Liver (tissue), 9 donors: ENCODE results near the gene GCNA. TPM values are rescaled to one million over a fixed set of nuclear protein-coding genes. Genes with fewer than 3 reads are reported as not detected.
"Not testable (repeated sequence)": the region's sequence is repeated elsewhere in the genome, so short reads cannot be mapped to it uniquely, and the experiment has no call there.

Experiments used
- DNase-seq: peaks from one replicate; pipeline ENCODE4 v3.0.0-alpha.2; 2017; ENCODE audit warnings: low spot score
- H3K27ac ChIP-seq, 2 donors: one replicate each; pipeline ENCODE4 v1.7.0; 2013; ENCODE audit warnings: inconsistent platforms in 2 of 2, low read length in 2 of 2, control low read depth in 1 of 2, low read depth in 1 of 2, mild to moderate bottlenecking in 1 of 2
- H3K27me3 ChIP-seq, 4 donors: one replicate each; pipeline versions ENCODE4 v1.6.1 to v1.7.0; 2013; ENCODE audit warnings: low read length in 3 of 4, inconsistent platforms in 1 of 4, mild to moderate bottlenecking in 1 of 4, moderate library complexity in 1 of 4; ENCODE audit not compliant: control insufficient read depth in 4 of 4, insufficient read depth in 4 of 4
- H3K36me3 ChIP-seq, 4 donors: one replicate each; pipeline versions ENCODE4 v1.6.1 to v1.7.0; 2013; ENCODE audit warnings: low read length in 3 of 4, mild to moderate bottlenecking in 3 of 4, low read depth in 1 of 4, moderate library complexity in 1 of 4; ENCODE audit not compliant: control insufficient read depth in 4 of 4, insufficient read depth in 3 of 4
- H3K4me1 ChIP-seq, 4 donors: one replicate each; pipeline versions ENCODE4 v1.6.1 to v1.7.0; 2013; ENCODE audit warnings: low read length in 3 of 4, mild to moderate bottlenecking in 3 of 4, moderate library complexity in 1 of 4; ENCODE audit not compliant: control insufficient read depth in 4 of 4, insufficient read depth in 4 of 4
- H3K4me3 ChIP-seq, 3 donors: one replicate each; pipeline versions ENCODE4 v1.6.1 to v1.7.0; 2013; ENCODE audit warnings: low read length in 3 of 3, control low read depth in 1 of 3, low read depth in 1 of 3, mild to moderate bottlenecking in 1 of 3
- H3K9ac ChIP-seq, 2 donors: one replicate each; pipeline ENCODE4 v1.7.0; 2013; ENCODE audit warnings: low read length in 2 of 2, mild to moderate bottlenecking in 2 of 2, moderate library complexity in 2 of 2, control low read depth in 1 of 2, low read depth in 1 of 2
- H3K9me3 ChIP-seq, 4 donors: one replicate each; pipeline versions ENCODE4 v1.6.1 to v1.7.0; 2013; ENCODE audit warnings: low read length in 3 of 4; ENCODE audit not compliant: control insufficient read depth in 4 of 4
- EGR1 ChIP-seq, 2 donors: IDR thresholded peaks; 2 replicates each; pipeline ENCODE4 v1.6.1; 2016 to 2018; ENCODE audit warnings: antibody characterized with exemption in 2 of 2, low read depth in 2 of 2
- FOXA1 ChIP-seq: IDR thresholded peaks from 2 replicates; pipeline ENCODE4 v1.6.1; 2016; ENCODE audit warnings: antibody characterized with exemption
- FOXA2 ChIP-seq: IDR thresholded peaks from 2 replicates; pipeline ENCODE4 v1.6.1; 2016; ENCODE audit warnings: antibody characterized with exemption
- GABPA ChIP-seq, 2 donors: IDR thresholded peaks in 1 of 2; conservative IDR thresholded peaks in 1 of 2; 2 replicates each; pipeline ENCODE4 v1.6.1; 2016; ENCODE audit warnings: antibody characterized with exemption in 2 of 2, mild to moderate bottlenecking in 1 of 2, moderate library complexity in 1 of 2
- HNF4A ChIP-seq, 2 donors: conservative IDR thresholded peaks; 2 replicates each; pipeline ENCODE4 v1.6.1; 2016; ENCODE audit warnings: antibody characterized with exemption in 2 of 2, mild to moderate bottlenecking in 2 of 2
- HNF4G ChIP-seq: IDR thresholded peaks from 2 replicates; pipeline ENCODE4 v1.6.1; 2016; ENCODE audit warnings: antibody characterized with exemption
- NR2F2 ChIP-seq: IDR thresholded peaks from 2 replicates; pipeline ENCODE4 v1.6.1; 2016; ENCODE audit warnings: antibody characterized with exemption
- RAD21 ChIP-seq, 2 donors: IDR thresholded peaks; 2 replicates each; pipeline ENCODE4 v1.6.1; 2016; ENCODE audit warnings: antibody characterized with exemption in 2 of 2, mild to moderate bottlenecking in 2 of 2
- SP1 ChIP-seq: IDR thresholded peaks from 2 replicates; pipeline ENCODE4 v1.6.1; 2018; ENCODE audit warnings: antibody characterized with exemption, mild to moderate bottlenecking
- YY1 ChIP-seq: IDR thresholded peaks from 2 replicates; pipeline ENCODE4 v1.6.1; 2016; ENCODE audit warnings: antibody characterized with exemption, mild to moderate bottlenecking
- WGBS: extraction: QIAGEN DNeasy Blood & Tissue Kit; methylation state at CpG from one replicate; pipeline ENCODE4 v1.1.7; 2013; 5-methylcytosine and 5-hydroxymethylcytosine counted together
- polyA plus RNA-seq, 2 donors: library from polyadenylated mRNA; stranded (reverse) in 1 of 2; unstranded in 1 of 2; fragments of 200-250 nt in 1 of 2; fragments of >200 nt in 1 of 2; fragmentation: Nextera tagmentation in 1 of 2; extraction: Ambion mirVana in 1 of 2; gene quantifications; one replicate each; pipeline versions ENCODE4 v1.2.1 to v1.2.3, GENCODE V29; 2013 to 2015
- total RNA-seq, 2 donors: library from RNA; depleted of rRNA; stranded (reverse); fragments of >200 nt; gene quantifications; one replicate each; pipeline ENCODE4 v1.2.3, GENCODE V29; 2014
- TF ChIP-seq, protein P1 (sequence below): IDR thresholded peaks from 2 replicates; pipeline ENCODE4 v1.6.1; 2016; ENCODE audit warnings: antibody characterized with exemption
- TF ChIP-seq, protein P2 (sequence below): fragments of 150-350 bp; IDR thresholded peaks from 2 replicates; pipeline ENCODE4 v1.5.1; 2017; ENCODE audit warnings: improper control_type of control experiment, low read depth, low read length; ENCODE audit not compliant: missing input control
- TF ChIP-seq, protein P3 (sequence below): IDR thresholded peaks from 2 replicates; pipeline ENCODE4 v1.6.1; 2016; ENCODE audit warnings: antibody characterized with exemption
- TF ChIP-seq, protein P4 (sequence below): IDR thresholded peaks from 2 replicates; pipeline ENCODE4 v1.6.1; 2016; ENCODE audit warnings: antibody characterized with exemption, mild to moderate bottlenecking
- TF ChIP-seq, protein P5 (sequence below): IDR thresholded peaks from 2 replicates; pipeline ENCODE4 v1.6.1; 2016; ENCODE audit warnings: antibody characterized with exemption
- donor health status: healthy.
- donor health status: healthy.
- donor health status: healthy.
- donor health status: healthy.
- donor health status: healthy.

Gene GCNA
- total and polyA plus RNA-seq, 4 donors: 0.18 to 3.7 (median 0.73) TPM

DNA sequence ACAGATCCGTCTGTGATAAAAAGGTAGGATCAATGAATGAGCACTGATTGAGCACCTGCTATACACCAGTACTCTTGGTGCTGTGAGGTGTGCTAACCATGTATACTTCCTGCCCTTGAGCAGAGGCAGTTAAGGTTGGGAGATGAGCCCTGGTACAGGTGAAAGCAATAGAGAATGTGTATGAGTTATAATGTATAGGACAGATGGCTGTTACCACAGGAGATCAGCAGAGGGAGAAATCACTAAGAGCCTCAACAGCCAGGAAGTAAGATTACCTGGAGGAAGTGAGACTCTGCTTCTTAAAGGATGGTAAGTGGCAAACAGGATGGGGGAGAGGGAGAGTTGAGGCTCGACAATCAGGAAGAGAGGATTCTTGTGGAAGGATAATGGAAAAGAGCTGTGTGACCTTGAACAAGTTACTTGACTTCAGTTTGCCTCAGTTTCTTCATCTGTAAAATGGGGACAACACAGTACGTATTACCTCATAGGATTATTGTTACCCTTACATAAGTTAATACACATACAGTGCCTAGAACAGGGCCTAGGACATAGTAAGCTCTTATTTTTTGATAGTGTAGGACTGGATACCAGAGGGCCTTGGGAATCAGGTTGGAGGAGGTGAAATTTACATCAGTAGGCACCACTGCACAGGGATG lies 31.0 kb downstream of the GCNA start:
- no peak for DNase-seq
- Histone ChIP-seq H3K36me3 (peaks cover 5 to 53% (median 23%) of the 10 kb centered on the region in 4 donors), H3K27me3 (no peaks in the 10 kb centered on the region), H3K4me3 (no peak overlapping the region), H3K27ac (no peak overlapping the region), H3K4me1 (no peaks in the 10 kb centered on the region), H3K9me3 (no peaks in the 10 kb centered on the region), H3K9ac (no peak overlapping the region)
- WGBS: 94% methylated on average over 3 of the region's 3 CpGs
- TF ChIP-seq HNF4A (conservative IDR thresholded peaks at IDR 0.05): no peak
- no peak for TF ChIP-seq FOXA2
- TF ChIP-seq RAD21 (IDR thresholded peaks at IDR 0.05): no peak
- TF ChIP-seq, protein P1, sequence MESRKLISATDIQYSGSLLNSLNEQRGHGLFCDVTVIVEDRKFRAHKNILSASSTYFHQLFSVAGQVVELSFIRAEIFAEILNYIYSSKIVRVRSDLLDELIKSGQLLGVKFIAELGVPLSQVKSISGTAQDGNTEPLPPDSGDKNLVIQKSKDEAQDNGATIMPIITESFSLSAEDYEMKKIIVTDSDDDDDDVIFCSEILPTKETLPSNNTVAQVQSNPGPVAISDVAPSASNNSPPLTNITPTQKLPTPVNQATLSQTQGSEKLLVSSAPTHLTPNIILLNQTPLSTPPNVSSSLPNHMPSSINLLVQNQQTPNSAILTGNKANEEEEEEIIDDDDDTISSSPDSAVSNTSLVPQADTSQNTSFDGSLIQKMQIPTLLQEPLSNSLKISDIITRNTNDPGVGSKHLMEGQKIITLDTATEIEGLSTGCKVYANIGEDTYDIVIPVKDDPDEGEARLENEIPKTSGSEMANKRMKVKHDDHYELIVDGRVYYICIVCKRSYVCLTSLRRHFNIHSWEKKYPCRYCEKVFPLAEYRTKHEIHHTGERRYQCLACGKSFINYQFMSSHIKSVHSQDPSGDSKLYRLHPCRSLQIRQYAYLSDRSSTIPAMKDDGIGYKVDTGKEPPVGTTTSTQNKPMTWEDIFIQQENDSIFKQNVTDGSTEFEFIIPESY: no peak
- no peak for TF ChIP-seq GABPA (IDR thresholded peaks at IDR 0.05 in 1 of 2, conservative IDR thresholded peaks at IDR 0.05 in 1 of 2)
- TF ChIP-seq EGR1 (IDR thresholded peaks at IDR 0.05; ENCODE audit: low read depth in 2 of 2): no peak
- no peak for TF ChIP-seq HNF4G
- no peak for TF ChIP-seq NR2F2
- no peak for TF ChIP-seq FOXA1
- TF ChIP-seq, protein P2, sequence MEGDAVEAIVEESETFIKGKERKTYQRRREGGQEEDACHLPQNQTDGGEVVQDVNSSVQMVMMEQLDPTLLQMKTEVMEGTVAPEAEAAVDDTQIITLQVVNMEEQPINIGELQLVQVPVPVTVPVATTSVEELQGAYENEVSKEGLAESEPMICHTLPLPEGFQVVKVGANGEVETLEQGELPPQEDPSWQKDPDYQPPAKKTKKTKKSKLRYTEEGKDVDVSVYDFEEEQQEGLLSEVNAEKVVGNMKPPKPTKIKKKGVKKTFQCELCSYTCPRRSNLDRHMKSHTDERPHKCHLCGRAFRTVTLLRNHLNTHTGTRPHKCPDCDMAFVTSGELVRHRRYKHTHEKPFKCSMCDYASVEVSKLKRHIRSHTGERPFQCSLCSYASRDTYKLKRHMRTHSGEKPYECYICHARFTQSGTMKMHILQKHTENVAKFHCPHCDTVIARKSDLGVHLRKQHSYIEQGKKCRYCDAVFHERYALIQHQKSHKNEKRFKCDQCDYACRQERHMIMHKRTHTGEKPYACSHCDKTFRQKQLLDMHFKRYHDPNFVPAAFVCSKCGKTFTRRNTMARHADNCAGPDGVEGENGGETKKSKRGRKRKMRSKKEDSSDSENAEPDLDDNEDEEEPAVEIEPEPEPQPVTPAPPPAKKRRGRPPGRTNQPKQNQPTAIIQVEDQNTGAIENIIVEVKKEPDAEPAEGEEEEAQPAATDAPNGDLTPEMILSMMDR: no peak
- no peak for TF ChIP-seq YY1
- TF ChIP-seq, protein P3, sequence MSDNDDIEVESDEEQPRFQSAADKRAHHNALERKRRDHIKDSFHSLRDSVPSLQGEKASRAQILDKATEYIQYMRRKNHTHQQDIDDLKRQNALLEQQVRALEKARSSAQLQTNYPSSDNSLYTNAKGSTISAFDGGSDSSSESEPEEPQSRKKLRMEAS: no peak

DNA sequence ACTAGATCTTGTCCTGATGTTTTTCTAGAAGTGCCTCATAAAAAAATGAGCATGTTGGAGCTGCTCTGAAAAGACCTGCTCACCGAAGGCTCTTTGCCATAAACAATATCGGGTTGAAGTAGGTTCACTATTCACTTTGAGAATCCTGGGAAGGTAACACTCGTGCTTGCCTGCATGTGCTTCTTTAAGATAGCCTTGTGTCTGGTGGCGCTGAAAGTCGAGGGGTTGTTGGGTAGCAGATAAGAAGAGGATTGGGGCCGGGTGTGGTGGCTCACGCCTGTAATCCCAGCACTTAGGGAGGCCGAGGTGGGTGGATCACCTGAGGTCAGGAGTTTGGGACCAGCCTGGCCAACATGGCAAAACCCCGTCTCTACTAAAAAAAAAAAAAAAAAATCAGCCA lies 33.5 kb downstream of the GCNA start:
- 94% methylated on average over 9 of the region's 9 CpGs for WGBS
- H3K27ac ChIP-seq: not testable (repeated sequence)
- H3K36me3 ChIP-seq: peaks cover 5 to 40% (median 15%) of the 10 kb centered on the region in 4 donors

DNA sequence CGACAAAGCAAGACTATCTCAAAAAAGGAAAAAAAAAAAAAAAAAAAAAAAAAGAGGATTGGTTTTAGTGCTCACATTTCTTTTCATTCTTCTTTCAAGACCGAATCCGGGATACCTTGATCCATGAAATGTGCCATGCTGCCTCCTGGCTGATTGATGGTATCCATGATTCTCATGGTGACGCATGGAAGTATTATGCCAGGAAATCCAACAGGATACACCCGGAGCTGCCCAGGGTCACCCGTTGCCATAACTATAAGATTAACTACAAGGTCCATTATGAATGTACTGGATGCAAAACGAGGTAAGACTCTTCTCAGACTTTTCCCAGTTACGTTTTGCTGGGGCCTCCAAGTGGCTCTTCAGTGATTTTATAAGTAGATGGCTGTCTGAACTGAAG lies 34.0 kb downstream of the GCNA start:
- no peak overlapping the region for H3K9ac ChIP-seq
- 85% methylated on average over 8 of the region's 8 CpGs for WGBS
- no peaks in the 10 kb centered on the region for H3K27me3 ChIP-seq
- TF ChIP-seq EGR1 (IDR thresholded peaks at IDR 0.05; ENCODE audit: low read depth in 2 of 2) (no peak), NR2F2 (no peak), HNF4G (no peak), SP1 (no peak)
- TF ChIP-seq, protein P3: no peak
- TF ChIP-seq, protein P4, sequence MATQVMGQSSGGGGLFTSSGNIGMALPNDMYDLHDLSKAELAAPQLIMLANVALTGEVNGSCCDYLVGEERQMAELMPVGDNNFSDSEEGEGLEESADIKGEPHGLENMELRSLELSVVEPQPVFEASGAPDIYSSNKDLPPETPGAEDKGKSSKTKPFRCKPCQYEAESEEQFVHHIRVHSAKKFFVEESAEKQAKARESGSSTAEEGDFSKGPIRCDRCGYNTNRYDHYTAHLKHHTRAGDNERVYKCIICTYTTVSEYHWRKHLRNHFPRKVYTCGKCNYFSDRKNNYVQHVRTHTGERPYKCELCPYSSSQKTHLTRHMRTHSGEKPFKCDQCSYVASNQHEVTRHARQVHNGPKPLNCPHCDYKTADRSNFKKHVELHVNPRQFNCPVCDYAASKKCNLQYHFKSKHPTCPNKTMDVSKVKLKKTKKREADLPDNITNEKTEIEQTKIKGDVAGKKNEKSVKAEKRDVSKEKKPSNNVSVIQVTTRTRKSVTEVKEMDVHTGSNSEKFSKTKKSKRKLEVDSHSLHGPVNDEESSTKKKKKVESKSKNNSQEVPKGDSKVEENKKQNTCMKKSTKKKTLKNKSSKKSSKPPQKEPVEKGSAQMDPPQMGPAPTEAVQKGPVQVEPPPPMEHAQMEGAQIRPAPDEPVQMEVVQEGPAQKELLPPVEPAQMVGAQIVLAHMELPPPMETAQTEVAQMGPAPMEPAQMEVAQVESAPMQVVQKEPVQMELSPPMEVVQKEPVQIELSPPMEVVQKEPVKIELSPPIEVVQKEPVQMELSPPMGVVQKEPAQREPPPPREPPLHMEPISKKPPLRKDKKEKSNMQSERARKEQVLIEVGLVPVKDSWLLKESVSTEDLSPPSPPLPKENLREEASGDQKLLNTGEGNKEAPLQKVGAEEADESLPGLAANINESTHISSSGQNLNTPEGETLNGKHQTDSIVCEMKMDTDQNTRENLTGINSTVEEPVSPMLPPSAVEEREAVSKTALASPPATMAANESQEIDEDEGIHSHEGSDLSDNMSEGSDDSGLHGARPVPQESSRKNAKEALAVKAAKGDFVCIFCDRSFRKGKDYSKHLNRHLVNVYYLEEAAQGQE: no peak
- TF ChIP-seq, protein P5, sequence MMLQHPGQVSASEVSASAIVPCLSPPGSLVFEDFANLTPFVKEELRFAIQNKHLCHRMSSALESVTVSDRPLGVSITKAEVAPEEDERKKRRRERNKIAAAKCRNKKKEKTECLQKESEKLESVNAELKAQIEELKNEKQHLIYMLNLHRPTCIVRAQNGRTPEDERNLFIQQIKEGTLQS: no peak
- TF ChIP-seq, protein P1: no peak
- peaks cover 0 to 4% (median 0%) of the 10 kb centered on the region in 4 donors for H3K4me1 ChIP-seq
- DNase-seq: no peak
- H3K9me3 ChIP-seq: no peaks in the 10 kb centered on the region
- H3K4me3 ChIP-seq: no peak overlapping the region
- H3K27ac ChIP-seq: no peak overlapping the region
- H3K36me3 ChIP-seq: peaks cover 5 to 39% (median 15%) of the 10 kb centered on the region in 4 donors

More for the DNA sequence above, 33.5 kb downstream of the GCNA start:
- H3K27me3 ChIP-seq, H3K9ac ChIP-seq, H3K4me3 ChIP-seq, H3K9me3 ChIP-seq, H3K4me1 ChIP-seq, DNase-seq: not testable (repeated sequence)
